ENCODE measurements around the gene ZNF275. TPM values are rescaled to one million over a fixed set of nuclear protein-coding genes. Genes with fewer than 3 reads are reported as not detected.
"Not testable (repeated sequence)": the region's sequence is repeated elsewhere in the genome, so short reads cannot be mapped to it uniquely, and the experiment has no call there.

ZNF275 gene
- total and polyA plus RNA-seq, 10 of the 15 experiments (the other 5 are each of a cell fraction or from before 2014, with no cell fraction given), result 1.3 to 17.4 (median 6.2) TPM

GRCh38 chrX:153384390-153384789 is 50.4 kb downstream of the ZNF275 start:
- in situ Hi-C loops (cut with MboI), result no loop called here

DNA sequence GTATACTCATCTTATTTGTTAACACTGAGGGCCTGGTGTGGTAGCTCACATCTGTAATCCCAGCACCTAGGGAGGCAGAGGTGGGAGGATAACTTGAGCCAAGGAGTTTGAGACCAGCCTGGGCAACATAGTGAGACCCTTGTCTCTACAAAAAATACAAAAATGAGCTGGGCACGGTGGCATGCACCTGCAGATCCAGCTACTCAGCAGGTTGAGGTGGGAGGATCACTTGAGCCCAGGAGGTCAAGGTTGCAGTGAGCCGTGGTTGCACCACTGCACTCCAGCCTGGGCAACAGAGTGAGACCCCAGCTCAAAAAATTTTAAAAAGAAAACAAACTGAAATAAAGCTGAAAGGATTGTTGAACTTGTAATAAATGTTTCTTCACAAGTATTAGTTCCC is 51.0 kb downstream of the ZNF275 start:
- BruUV-seq (replicated peaks); ATAC-seq; CTCF ChIA-PET: not testable (repeated sequence)

More at GRCh38 chrX:153384390-153384789, 50.4 kb downstream of the ZNF275 start:
- Histone ChIP-seq H3K79me2 (ENCODE audit: control insufficient read depth, insufficient read depth, low read length) (no peaks in the 10 kb centered on the region), H3K27ac (ENCODE audit: control insufficient read depth, insufficient read depth) (no peak overlapping the region), H3K4me3 (no peak overlapping the region), H3K9ac (ENCODE audit: control insufficient read depth, insufficient read depth, low read length) (no peak overlapping the region), H3K4me1 (ENCODE audit: control insufficient read depth, insufficient read depth, low read length) (no peaks in the 10 kb centered on the region), H4K20me1 (ENCODE audit: control insufficient read depth, insufficient read depth) (no peaks in the 10 kb centered on the region), H3K36me3 (ENCODE audit: control insufficient read depth in 2 of 2, insufficient read depth in 2 of 2, low read length in 1 of 2) (no peaks in the 10 kb centered on the region), H3K9me3 (replicated peaks; ENCODE audit: control insufficient read depth, insufficient read depth, low read length) (no peaks in the 10 kb centered on the region; the same call in 2 of the 3 replicates), H2AFZ (ENCODE audit: control insufficient read depth, low read depth, low read length) (no peak overlapping the region), H3K27me3 (replicated peaks in 1 of 2; ENCODE audit: control insufficient read depth in 2 of 2, insufficient read depth in 2 of 2, low read length in 1 of 2) (no peaks in the 10 kb centered on the region), H3K4me2 (ENCODE audit: control insufficient read depth, insufficient read depth) (no peak overlapping the region)
- DNase-seq (ENCODE audit: low read depth, low spot score) (no peak), ATAC-seq (no peak), FAIRE-seq (no peak)
- CTCF ChIA-PET, result no interaction called here
- SMC1A ChIA-PET (ENCODE audit: uncharacterized antibody, unreplicated experiment), result no interaction called here
- BruUV-seq (replicated peaks), result no TSS peak
- TF ChIP-seq SIX5 (IDR thresholded peaks at IDR 0.05; ENCODE audit: low read depth, low read length, severe bottlenecking) (no peak), CHD4 (IDR thresholded peaks at IDR 0.05) (no peak), SMC3 (IDR thresholded peaks at IDR 0.05; ENCODE audit: borderline replicate concordance, low read length) (no peak), KDM1A (IDR thresholded peaks at IDR 0.05; ENCODE audit: borderline replicate concordance) (no peak), EZH2 (IDR thresholded peaks at IDR 0.05; ENCODE audit: borderline replicate concordance, control insufficient read depth, low read depth, low read length) (no peak), PBX3 (IDR thresholded peaks at IDR 0.05; ENCODE audit: insufficient replicate concordance, low read depth, low read length) (no peak), HDAC2 (IDR thresholded peaks at IDR 0.05) (no peak), MXI1 (IDR thresholded peaks at IDR 0.05; ENCODE audit: low read depth, low read length) (no peak), MYC (IDR thresholded peaks at IDR 0.05; ENCODE audit: insufficient read depth, insufficient read length, insufficient replicate concordance, low read length, severe bottlenecking) (no peak), DPF2 (IDR thresholded peaks at IDR 0.05) (no peak), MEF2B (IDR thresholded peaks at IDR 0.05; ENCODE audit: partially characterized antibody, poor library complexity, severe bottlenecking) (no peak), ELK1 (IDR thresholded peaks at IDR 0.05; ENCODE audit: low read depth, low read length) (no peak), EED (IDR thresholded peaks at IDR 0.05; ENCODE audit: low read depth) (no peak), GABPA (IDR thresholded peaks at IDR 0.05; ENCODE audit: low read depth) (no peak), EP300 (IDR thresholded peaks at IDR 0.05; ENCODE audit: borderline replicate concordance in 1 of 2, control insufficient read depth in 1 of 2, low read depth in 2 of 2, low read length in 2 of 2) (no peak), KAT2A (conservative IDR thresholded peaks at IDR 0.05; ENCODE audit: control insufficient read depth, low read depth, low read length) (no peak), NFXL1 (IDR thresholded peaks at IDR 0.05; ENCODE audit: borderline replicate concordance) (no peak)
- intact Hi-C loops (cut with micrococcal nuclease; ENCODE audit: unreplicated experiment), result no loop called here
- RAD21 ChIA-PET (ENCODE audit: unreplicated experiment), result no interaction called here
- POLR2A ChIA-PET, result no interaction called here
- WGBS (ENCODE audit: insufficient coverage, insufficient replicate concordance, low lambda C conversion rate, missing lambda C conversion rate), result 27% methylated on average over 6 of the region's 6 CpGs

More for the DNA sequence above, 51.0 kb downstream of the ZNF275 start:
- H3K36me3 ChIP-seq (ENCODE audit: control insufficient read depth in 2 of 2, insufficient read depth in 2 of 2, low read length in 1 of 2); H3K9ac ChIP-seq (ENCODE audit: control insufficient read depth, insufficient read depth, low read length); DNase-seq (ENCODE audit: low read depth, low spot score); intact Hi-C loops (cut with micrococcal nuclease; ENCODE audit: unreplicated experiment); H3K27ac ChIP-seq (ENCODE audit: control insufficient read depth, insufficient read depth); RAD21 ChIA-PET (ENCODE audit: unreplicated experiment); H3K9me3 ChIP-seq (replicated peaks; ENCODE audit: control insufficient read depth, insufficient read depth, low read length); H3K4me2 ChIP-seq (ENCODE audit: control insufficient read depth, insufficient read depth); SMC1A ChIA-PET (ENCODE audit: uncharacterized antibody, unreplicated experiment); H3K4me3 ChIP-seq; FAIRE-seq; H4K20me1 ChIP-seq (ENCODE audit: control insufficient read depth, insufficient read depth); H3K27me3 ChIP-seq (replicated peaks in 1 of 2; ENCODE audit: control insufficient read depth in 2 of 2, insufficient read depth in 2 of 2, low read length in 1 of 2); H3K79me2 ChIP-seq (ENCODE audit: control insufficient read depth, insufficient read depth, low read length); H2AFZ ChIP-seq (ENCODE audit: control insufficient read depth, low read depth, low read length); H3K4me1 ChIP-seq (ENCODE audit: control insufficient read depth, insufficient read depth, low read length); in situ Hi-C loops (cut with MboI); POLR2A ChIA-PET: not testable (repeated sequence)
- WGBS (ENCODE audit: insufficient coverage, insufficient replicate concordance, low lambda C conversion rate, missing lambda C conversion rate), result 15% methylated on average over 2 of the region's 2 CpGs
